Endometrial microvascular endothelial cells (primary cell): Measurements from ENCODE around the gene SSTR5. TPM values are rescaled to one million over a fixed set of nuclear protein-coding genes. Genes with fewer than 3 reads are reported as not detected.
"Not testable (repeated sequence)": the region's sequence is repeated elsewhere in the genome, so short reads cannot be mapped to it uniquely, and the experiment has no call there.

ENCODE experiments used
- in situ Hi-C: cut with HindIII; loops from 2 replicates; pipeline ENCODE4 v1.10.0; 2017; ENCODE audit warnings: low sequenced_read_pairs, low pct_unique_long_range_greater_than_20kb; ENCODE audit errors: inconsistent ontology term
- total RNA-seq: library from RNA; depleted of rRNA; stranded (reverse); fragments of >200 nt; gene quantifications from one replicate; pipeline ENCODE4 v1.2.3, GENCODE V29; 2015; ENCODE audit errors: inconsistent ontology term

Gene SSTR5
- total RNA-seq, 1 donor from 2014 or later, result not detected

DNA sequence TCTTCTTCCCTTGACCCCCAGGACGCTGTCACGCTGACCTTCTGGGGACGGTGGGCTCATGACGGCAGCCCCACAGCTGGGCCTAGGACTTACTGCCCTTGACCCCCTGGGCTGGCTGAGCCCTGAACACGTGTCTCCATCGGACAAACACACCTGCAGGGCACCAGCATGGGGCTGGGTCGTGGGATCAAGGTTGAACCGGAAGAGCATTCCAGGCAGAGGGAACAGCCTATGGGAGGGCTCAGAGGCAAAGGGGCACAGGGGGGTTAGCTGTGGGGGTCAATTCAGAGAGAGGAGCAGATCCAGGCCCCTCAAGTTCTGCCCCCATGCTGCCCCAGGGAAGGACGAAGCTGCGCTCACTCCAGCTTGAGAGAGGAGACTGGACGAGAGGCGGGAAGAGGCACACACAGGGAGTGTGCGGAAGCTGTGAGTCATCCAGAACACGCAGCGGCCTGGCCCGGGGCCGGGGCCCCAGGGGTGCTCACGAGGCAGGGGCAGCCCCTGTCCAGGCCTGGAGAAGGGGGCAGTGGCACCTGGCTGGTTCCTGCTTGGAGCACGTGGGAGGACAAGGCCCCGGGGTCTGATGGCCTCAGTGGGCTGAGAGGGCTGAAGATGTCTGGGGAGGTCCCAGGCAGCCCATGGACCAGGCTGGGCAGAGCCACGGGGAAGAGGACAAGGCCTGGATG is 9.9 kb downstream of the SSTR5 start:
- in situ Hi-C loops, result no loop called here

DNA sequence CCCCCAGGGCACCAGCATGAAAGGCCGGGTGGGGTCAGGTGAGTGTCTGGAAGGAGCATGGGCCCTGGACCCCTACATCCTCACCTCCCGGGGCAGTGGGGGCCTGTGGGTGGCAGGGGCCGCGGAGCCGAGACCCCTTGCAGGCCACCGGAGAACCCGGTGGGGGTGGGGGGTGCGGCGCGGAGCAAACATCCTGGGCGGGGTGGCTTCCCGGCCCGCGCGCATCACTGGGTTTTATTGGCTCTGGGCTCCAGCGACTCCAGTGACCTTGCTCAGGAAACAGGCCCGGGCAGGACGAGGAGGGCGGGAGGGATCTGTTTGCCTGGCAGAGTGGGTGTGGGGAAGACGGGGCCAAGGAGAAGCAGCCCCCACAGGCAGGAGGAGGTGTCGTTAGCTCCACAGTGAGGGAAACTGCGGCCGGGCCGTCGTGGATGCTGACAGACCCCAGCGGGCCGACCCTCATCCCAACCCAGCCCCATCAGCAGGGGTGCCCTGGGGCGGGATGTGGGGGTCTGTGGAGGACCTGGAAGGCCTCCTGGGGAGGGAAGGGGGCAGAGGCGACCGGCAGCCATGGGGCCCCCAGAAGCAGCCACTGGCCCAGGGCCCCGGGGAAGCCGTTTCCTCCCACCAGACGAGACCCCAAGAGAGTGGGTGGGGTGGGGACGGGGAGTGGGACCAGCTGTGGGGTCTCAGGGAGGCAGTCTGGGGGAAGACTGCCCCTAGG is 10.6 kb downstream of the SSTR5 start:
- in situ Hi-C loops, result no loop called here

DNA sequence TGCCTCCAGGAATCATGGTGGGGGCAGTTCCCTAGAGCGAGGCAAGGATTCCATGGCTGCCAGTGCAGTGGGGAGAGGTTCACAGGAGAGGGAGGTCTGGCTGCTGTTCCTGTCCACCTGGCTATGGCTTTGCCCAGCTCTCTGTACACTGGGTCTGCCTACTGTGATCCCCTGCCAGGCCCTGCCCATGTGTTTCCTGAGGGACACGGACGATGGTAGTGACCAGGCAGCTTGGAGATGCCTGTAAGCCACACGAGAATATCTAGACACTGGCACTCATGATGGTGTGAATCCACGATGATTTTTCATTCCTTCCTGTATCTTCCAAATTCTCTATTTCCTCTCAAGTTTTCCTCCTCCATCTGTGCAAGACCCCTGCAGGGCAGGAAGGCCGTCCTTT is 12.4 kb downstream of the SSTR5 start:
- in situ Hi-C loops, result no loop called here

DNA sequence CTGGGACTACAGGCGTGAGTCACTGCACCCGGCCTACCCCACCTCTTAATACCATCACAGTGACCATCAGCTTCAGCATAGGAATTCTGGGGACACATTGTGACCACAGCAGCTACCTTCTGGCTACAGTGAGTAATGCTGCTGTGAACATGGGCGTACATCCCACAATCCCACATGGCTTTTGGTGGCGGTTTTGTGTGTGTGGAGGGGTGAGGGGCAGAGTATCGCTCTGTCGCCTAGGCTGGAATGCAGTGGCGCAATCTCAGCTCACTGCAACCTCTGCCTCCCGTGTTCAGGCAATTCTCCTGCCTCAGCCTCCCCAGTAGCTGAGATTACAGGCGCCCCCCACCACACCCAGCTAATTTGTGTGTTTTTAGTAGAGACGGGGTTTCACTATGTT is 13.9 kb downstream of the SSTR5 start:
- in situ Hi-C loops, result not testable (repeated sequence)

DNA sequence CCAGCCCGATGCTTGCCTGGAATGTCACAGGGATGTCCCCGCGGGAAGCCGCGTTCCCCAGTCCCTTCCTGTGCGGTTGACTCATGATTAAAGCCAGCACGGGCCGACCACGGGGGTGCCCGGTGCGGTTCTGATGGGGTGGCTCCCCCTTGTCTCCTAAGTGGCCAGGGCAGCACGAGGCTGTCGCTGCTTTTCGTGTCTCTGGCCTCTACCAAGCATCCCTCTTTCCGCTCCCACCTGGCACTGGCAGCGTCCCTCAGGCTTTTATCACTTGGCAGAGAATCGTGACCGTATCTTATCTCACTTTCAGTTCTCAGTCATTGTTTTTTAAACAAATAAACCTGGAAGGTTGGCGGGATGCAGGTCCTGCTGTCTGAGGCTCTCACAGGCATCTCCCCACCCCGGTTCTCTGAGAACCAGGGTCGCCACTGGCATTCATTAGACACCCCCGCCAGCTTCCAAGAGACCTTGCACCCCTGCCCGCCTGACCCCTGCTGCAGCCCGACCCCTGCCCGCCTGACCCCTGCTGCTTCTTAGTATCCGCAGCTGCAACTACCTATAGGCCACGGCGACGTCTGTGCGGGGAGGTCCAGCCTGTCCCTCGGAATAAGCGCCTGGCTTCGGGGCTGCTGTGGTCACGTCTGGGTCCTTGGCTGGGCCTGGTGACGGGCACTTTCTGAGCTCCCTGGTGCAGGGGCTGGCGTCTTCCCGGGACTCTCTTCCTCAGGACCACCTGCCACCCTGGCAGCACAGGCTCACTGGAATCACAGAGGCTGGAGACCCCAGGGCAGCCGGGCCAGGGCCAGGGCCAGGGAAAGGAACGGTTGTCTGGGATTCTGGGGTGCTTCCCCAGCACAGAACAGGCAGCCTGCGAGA is 16.0 kb downstream of the SSTR5 start:
- in situ Hi-C loops, result no loop called here

DNA sequence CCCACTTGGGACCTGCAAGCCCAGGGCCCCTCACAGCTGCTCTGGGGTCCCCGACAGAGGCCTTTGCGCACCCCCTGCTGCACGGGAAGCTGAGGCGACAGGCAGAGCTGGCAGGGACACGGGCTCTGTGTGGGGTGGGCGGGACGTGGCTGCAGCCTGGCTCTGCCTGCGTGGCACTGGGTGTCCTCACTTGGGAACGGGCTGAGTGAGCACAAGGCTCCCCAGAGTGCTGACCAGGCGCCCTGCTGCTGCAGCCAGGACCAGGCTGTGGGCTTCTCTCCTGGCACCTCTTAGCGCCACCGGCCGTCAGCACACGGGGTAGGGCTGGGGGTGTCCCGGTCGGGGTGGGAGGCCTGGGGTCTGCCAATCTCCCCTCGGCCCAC is 16.9 kb downstream of the SSTR5 start:
- in situ Hi-C loops, result no loop called here

DNA sequence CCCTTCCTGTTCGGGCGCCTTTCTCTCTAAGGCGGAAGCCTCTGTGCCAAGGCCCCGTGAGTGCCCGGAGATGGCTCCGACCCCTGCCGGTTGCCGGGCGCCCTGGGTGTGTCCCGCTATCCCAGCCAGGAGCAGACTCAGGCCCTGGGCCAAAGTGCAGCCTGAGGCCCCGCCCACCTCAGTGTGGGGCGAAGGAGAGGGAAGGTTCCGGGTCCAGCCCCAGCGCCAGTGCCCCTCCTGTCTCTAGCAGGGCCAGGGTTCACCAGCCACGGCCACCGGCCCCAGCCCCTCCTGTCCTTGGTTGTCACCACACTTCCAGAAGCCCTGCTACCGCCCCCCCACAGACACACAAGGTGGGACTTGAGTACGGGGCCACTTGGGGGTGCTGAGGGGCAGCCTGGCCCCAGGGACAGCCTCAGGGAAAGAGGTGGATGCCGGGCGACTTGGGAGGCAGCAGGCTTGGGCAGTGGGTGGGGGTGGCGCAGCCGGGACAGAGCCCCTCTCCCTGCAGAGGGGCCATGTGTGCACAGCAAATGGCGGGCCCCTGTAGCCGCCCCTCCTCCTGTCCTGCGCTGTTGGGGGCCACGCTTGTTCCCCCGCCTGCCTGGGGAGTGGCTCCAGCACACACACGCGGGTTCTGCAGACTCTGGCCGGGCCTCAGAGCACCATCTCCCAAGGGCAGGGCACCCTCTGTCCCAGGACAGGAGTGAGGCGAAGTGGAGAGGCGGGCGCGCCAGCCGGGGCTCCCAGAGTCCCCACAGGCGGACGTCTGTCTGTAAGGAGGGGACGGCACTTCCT is 17.5 kb downstream of the SSTR5 start:
- in situ Hi-C loops, result no loop called here

DNA sequence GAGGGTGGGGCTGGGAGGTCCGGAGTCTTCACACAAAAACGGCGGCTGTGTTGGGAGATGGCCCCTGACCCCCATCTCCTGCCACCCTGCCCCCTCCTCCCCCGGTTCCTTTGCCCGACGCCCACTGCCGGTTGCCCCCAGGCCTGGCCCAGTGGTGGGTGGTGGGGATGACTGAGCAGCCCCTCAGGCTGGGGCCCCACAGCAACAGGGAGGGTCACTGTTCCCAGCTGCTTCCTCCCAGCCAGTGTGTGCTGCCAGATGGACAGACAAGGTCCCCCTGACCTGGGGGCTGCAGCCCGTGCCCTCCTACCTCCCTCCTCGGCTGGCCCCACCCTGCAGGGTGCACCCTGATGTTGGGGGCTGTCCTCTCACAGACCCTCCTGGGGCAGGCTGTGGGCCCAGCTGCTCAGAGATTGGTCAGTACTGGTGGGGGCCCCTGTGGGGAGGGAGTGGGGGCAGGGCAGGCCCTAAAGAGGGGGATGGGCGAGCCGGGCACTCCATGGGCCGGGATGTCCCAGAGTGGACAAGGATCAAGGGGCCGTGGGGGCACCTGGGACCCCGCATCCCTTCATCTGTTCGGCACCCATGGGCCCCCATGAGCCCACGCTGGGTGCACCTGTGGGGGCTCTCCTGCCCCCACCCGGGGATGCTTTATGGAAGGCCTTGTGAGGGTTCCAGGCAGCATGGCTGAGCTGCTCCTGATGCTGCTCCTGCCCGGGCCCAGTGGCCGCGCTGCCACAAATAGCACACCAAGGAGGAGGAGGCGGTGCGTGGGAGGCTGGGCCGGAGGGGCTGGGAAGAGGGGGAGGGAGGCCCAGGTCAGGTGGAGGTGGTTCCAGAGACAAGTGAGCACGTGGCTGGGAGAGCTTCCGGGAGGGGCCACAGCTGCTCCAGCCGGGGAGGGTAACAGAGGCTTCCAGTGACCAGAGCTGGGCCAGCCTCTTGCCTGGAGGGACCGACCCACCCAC is 18.4 kb downstream of the SSTR5 start:
- in situ Hi-C loops, result no loop called here

DNA sequence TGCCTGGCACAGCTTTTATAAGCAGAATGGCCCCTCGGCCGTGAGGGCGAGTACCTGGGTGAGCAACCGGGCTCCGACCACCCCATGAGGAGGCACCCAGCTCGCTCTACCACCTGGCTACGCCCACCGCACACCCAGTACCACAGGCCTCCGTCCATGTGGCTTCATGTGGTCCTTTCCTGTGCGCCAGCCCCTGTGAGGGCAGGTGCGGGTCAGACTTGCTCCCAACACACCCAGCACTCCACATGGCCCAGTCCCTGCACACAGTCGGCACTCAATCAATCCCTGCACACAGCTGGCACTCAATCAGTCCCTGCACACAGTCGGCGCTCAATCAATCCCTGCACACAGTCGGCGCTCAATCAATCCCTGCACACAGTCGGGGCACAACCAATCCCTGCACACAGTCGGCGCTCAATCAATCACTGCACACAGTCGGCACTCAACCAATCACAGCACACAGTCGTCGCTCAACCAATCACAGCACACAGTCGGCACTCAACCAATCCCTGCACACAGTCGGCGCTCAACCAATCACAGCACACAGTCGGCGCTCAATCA is 19.5 kb downstream of the SSTR5 start:
- in situ Hi-C loops, result no loop called here

DNA sequence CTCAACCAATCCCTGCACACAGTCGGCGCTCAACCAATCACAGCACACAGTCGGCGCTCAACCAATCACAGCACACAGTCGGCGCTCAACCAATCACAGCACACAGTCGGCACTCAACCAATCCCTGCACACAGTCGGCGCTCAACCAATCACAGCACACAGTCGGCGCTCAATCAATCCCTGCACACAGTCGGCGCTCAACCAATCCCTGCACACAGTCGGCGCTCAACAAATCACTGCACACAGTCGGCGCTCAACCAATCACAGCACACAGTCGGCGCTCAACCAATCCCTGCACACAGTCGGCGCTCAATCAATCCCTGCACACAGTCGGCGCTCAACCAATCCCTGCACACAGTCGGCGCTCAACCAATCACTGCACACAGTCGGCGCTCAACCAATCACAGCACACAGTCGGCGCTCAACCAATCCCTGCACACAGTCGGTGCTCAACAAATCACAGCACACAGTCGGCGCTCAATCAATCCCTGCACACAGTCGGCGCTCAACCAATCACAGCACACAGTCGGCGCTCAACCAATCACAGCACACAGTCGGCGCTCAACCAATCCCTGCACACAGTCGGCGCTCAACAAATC is 20.2 kb downstream of the SSTR5 start:
- in situ Hi-C loops, result not testable (repeated sequence)

DNA sequence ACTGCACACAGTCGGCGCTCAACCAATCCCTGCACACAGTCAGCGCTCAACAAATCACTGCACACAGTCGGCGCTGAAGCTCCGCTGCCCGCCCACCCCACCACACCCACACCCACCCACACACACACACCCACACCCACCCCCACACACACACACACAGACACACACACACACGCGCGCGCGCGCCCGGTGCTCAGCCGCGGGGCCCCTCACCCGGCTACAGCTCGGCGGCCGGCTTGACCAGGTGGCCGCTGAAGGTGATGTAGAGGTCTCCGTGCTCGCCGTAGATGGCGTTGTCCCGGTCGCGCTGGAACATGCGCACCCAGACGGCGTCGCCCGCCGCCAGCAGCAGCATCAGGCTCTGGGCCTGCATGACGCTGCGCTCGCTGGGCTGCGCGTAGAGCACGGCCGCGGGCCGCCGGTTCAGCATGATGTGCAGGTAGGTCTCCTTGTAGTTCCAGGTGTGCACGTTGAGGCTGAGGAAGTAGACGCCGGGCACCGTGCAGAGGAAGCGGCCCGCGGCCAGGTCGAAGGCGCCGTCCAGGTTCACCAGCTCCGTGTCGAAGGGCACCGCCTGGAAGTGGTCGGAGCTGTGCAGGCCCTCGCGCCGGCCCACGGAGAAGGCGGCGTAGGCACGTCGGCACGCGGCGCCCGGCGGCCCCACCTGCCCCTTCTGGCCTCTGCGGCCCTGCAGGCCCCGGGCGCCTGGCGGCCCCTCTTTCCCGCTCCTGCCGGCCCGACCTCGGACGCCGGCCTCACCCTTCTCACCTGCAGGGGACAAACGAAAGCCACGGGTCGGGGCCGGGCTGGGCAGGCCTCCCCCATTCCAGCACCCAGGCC is 21.0 kb downstream of the SSTR5 start:
- in situ Hi-C loops, result no loop called here

DNA sequence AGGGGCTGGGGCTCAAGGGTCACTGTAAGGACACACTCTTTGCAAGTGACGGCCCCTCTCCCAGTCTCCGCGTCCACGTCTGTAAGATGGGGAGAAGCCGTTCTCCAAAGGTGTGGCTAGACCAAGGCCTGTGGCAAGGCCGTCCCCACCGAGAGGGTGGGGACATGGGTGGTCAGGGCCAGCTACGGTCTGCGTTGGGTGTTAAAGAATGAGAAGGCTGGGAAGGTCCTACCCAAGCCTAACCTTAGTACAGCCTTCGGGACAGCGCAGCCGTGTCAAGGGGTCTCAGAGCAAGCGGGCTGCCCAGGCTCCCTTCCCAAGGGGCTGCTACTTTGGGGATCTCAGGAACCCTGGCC is 21.6 kb downstream of the SSTR5 start:
- in situ Hi-C loops, result no loop called here

DNA sequence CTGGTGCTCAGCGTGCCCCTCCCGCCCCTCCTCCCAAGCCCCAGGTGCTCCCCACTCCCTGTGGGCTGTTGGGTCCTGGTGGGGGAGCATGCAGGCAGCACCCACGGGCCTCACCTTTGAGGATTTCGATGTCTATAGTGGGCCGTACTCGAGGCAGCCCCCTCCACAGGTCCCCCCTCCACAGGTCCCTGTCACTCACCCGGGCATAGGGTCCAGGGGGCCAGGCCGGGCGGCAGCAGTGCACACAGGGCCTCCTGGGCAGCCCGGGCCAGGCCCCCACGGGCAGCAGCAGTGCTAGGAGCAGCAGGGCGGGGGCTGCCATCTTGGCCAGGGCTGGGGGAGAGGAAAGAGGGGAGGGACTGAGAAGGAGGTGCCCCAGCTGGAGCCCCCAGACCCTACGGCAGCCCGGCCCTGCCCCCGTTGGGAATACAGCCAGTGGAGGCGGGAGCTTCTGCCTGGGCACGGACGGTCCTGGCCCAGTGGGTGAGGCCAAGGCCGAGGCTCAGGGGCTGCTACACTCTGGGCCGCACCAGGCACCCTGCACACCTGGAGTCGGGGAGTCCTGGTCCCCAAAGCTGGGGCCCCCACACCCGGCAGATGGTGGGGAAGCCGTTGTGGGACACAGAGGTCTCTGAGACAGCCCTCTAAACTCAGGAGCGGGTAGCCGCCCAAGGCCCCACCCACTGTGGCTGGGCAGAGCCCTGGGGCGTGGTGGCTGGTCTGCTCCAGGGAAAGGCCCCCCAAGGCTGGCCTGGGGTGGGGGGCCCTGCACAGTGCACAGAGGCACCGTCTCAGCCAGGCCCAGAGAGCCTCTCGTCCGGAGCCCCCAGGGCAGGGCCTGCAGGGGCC is 22.3 kb downstream of the SSTR5 start:
- in situ Hi-C loops, result no loop called here

DNA sequence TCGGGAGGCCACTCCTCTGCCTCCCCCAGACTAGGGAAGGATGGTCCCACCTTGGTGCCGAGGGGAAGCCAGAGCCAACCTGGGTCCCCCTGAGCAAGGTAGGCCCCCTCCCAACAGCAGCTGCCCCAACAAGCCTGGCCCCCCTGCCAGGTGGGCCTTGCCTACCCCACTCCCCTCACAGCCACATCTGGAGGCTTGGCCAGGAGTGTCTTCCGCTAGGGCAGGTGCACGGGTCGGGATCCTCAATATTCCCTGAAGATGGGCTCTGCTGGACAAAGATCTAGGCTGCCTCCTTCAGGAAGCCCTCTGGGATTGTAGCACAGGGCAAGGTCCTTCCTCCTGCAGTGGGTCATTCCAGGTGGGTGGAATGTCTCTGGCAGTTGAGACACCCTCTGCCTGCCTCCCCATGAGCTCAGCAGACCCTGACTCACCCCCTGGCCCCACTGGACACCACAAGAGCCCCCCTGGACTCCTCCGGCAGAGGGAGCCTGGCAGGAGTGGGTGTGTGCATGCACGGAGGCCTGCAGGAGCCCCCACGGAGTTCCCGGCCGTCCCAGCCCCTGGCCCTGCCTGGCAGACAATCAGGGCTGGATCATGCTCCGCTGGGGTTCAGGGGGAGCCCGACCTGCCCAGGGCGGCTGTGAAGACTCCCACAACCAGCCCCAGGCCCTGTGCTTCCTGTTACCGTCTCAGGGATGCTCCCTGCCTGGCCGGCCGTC is 23.1 kb downstream of the SSTR5 start:
- in situ Hi-C loops, result no loop called here
